ENCODE data around the gene ODF2.
"Not testable (repeated sequence)": the region's sequence is repeated elsewhere in the genome, so short reads cannot be mapped to it uniquely, and the experiment has no call there.

The ODF2 gene

DNA sequence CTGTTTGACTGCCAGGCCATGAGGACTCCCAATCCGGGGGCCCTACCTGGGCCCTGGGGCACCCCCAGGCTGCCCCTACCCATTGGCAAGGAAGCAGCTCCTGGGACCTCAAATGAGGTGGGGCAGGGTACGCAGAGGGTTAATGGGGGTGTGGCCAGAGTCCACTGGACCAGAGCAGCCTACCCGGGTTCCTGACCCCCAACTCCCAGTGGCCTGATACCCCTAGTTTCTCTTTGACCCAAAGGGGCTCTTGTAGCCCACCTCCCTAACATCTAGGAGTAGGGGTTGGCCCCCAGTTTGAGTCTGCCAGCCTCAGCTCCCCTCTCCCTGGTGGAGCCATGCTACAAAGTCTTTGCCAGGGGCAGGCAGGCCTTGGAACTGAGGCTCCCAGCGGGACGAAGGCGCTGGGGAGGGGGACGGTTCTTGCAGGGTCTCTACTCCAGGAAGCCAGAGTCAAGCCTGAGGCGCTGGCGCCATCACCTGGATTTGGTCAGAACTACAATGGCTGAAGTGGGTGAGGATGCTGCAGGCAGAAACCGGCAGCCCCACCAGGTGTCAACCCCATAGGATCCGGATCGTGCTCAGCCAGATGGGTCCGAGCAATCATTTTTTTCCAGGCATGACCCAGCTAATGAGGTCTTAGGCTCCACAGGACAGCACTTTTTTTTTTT is 43.6 kb upstream of the ODF2 start:
- H3K4me3 ChIP-seq (ENCODE audit: low read depth, low read length): no peak overlapping the region
- peak; percentile 67 for TF ChIP-seq CTCF (IDR thresholded peaks at IDR 0.05; ENCODE audit: low read depth, low read length)

DNA sequence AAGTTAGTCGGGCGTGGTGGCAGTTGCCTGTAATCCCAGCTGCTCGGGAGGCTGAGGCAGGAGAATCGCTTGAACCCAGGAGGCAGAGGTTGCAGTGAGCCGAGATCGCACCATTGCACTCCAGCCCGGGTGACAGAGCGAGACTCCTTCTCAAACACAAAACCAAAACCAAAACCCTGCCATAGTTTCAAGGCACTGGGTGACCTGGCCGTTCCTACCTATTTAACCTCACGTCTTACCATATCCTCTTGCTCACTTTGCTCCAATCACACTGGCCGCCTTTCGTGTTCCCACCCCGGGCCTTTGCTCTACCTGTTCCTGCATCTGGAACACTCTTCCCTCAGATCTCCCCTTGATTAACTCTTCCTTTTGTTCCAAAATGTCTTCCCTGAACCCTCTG is 42.1 kb upstream of the ODF2 start:
- H3K4me3 ChIP-seq (ENCODE audit: low read depth, low read length): not testable (repeated sequence)

- H3K4me3 ChIP-seq (ENCODE audit: low read depth, low read length): no peak overlapping the region
- TF ChIP-seq CTCF (IDR thresholded peaks at IDR 0.05; ENCODE audit: low read depth, low read length): no peak
Observed at GRCh38 chr9:128414461-128414860, 41.3 kb upstream of the ODF2 start.

DNA sequence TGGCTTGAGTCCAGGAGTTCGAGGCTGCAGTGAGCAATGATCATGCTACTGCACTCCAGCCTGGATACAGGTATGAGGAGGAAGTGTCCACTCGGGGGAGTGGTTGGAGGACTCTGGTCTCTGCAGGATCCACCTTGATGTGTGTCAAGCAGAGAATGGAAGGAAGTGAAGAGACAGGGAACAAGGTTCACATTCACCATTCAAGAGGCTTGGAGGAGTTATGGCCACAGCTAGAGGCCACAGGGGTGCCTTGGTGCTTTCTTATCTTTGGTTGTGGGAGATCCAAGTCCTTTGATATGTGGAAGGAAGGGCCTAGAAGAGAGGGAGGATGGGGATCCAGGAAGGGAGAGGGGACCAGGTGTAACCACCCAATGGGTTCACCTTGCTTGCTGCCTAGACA is 40.5 kb upstream of the ODF2 start:
- no peak for TF ChIP-seq CTCF (IDR thresholded peaks at IDR 0.05; ENCODE audit: low read depth, low read length)
- no peak overlapping the region for H3K4me3 ChIP-seq (ENCODE audit: low read depth, low read length)

DNA sequence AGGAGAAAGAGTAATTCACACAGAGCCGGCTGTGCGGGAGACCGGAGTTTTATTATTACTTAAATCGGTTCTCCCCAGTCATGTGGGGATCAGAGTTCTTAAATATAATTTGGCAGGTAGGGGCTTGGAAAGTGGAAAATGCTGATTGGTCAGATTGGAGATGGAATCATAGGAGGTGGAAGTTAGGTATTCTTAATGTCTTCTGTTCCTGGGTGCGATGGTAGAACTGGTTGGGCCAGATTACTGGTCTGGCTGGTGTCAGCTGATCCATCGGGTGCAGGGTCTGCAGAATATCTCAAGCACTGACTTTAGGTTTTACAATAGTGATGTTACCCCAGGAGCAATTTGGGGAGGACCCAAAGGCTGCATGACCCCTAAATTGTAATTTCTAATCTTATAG is 39.8 kb upstream of the ODF2 start:
- H3K4me3 ChIP-seq (ENCODE audit: low read depth, low read length): no peak overlapping the region
- TF ChIP-seq CTCF (IDR thresholded peaks at IDR 0.05; ENCODE audit: low read depth, low read length): no peak

DNA sequence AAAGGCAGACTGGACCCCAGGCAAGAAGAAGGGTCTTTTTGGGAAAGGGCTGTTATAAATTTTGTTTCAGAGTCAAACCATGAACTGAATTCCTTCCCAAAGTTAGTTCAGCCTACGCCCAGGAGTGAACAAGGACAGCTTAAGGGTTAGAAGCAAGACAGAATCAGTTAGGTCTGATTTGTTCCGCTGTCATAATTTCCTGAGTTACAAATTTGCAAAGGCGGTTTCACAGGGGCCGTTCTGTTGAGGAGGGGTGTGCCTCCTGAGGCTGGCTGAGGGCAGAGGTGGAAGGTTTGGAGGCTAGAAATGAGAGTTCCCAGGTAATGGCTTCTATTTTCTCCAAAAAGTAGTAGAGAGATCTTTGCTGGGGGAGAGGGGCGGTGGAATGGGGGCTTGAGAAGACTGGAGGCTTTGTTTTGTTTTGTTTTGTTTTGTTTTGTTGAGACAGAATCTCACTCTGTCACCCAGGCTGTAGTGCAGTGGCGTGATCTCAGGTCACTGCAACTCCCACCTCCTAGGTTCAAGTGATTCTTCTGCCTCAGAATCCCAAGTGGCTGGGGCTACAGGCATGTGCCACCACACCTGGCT is 39.3 kb upstream of the ODF2 start:
- no peak overlapping the region for H3K4me3 ChIP-seq (ENCODE audit: low read depth, low read length)
- no peak for TF ChIP-seq CTCF (IDR thresholded peaks at IDR 0.05; ENCODE audit: low read depth, low read length)

DNA sequence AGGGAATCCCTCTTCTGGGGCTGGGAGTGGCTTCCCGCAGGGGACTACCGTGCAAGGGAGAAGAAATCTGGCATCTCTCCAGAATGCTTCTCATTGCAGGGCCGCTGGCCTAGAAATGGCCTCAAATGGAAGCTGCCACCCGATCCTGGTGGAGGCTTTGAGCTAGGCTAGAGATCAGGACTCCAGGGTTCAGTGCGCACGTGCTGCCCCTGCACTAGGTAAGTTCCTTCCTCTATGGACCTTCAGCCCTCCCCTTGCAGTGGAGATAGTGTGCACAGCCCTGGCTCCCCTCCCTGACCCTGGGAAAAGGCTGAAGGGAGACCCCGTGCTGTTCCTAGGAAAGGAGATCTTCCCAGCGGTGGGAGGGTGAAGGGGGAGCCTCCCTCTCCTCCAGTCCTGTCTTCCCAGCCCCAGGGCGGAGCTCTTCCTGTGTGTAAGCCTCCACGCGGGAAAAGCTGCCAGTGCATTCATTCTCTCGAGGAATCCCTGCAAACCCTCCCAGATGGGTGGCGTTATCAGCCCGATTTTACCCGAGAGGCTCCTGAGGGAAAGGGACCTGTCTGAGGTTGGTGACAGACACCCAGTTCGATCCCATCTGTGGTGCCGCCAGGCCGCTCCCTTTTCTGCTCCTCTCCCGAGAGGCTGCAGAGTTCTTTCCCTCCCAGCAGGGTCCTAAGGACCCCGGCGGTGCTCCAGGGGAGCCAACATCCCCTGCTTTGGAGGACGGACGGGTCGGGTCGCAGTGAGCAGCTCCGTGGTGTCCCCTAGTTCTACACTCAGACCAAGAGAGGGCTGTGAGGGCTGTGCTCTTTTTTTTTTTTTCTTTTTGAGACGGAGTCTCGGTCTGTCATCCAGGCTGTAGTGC is 36.5 kb upstream of the ODF2 start:
- TF ChIP-seq CTCF (IDR thresholded peaks at IDR 0.05; ENCODE audit: low read depth, low read length): no peak
- no peak overlapping the region; the same call in 1 of the 2 replicates for H3K4me3 ChIP-seq (ENCODE audit: low read depth, low read length)
